Activated CD4-positive, CD25-positive, alpha-beta regulatory T cell treated with anti-CD3 and anti-CD28 coated beads, Interleukin-2, amount 50 U/mL, for 16 hours (primary cell): ENCODE data around the gene TAOK3.
"Not testable (repeated sequence)": the region's sequence is repeated elsewhere in the genome, so short reads cannot be mapped to it uniquely, and the experiment has no call there.

Experiments used
- DNase-seq: peaks from one replicate; pipeline ENCODE4 v3.0.0-alpha.2; 2020; ENCODE audit warnings: low read depth, low spot score

Gene TAOK3

GRCh38 chr12:118140825-118141224 is 231.9 kb downstream of the TAOK3 start:
- no peak for DNase-seq

GRCh38 chr12:118137148-118137678 is 235.5 kb downstream of the TAOK3 start:
- DNase-seq: no peak

DNA sequence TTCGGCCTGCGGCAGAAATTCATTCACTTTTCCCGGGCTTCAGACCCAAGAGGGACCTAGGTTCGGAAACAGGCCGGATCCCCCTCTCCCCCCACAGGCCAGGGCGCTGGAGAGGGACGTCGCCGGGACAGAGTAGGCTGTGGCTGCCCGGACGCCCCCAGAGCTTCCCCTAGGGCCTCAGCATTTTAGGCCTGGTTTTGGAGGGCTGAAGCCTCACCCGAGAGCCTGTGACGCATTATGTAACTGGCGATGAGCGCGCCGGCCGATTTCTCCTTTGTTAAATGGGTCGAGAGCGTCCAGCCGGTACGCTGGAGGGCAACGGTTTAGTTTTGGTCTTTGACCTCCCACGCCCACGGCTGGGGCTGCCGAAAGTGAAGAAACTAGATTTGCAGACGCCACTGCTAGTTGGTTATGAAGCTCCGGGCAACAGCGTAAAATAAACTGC is 236.1 kb downstream of the TAOK3 start:
- DNase-seq: no peak

- peak; percentile 85 for DNase-seq
These were observed 236.7 kb downstream of the TAOK3 start, which contains the start of gene PEBP1 for GRCh38 chr12:118135788-118136558. Gene PEBP1, plus strand, starts transcription at chr12:118136124. Its CDS starts 86 bp downstream, at chr12:118136210.

DNA sequence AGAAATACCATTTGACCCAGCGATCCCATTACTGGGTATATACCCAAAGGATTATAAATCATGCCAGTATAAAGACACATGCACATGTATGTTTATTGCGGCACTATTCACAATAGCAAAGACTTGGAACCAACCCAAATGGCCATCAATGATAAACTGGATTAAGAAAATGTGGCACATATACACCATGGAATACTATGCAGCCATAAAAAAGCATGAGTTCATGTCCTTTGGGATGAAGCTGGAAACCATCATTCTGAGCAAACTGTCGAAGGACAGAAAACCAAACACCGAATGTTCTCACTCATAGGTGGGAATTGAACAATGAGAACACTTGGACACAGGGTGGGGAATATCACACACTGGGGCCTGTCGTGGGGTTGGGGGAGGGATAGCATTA is 243.3 kb downstream of the TAOK3 start:
- DNase-seq: not testable (repeated sequence)

GRCh38 chr12:118127867-118128266 is 244.8 kb downstream of the TAOK3 start:
- DNase-seq: no peak

- DNase-seq: no peak
These were observed 246.5 kb downstream of the TAOK3 start for GRCh38 chr12:118126119-118126757.

DNA sequence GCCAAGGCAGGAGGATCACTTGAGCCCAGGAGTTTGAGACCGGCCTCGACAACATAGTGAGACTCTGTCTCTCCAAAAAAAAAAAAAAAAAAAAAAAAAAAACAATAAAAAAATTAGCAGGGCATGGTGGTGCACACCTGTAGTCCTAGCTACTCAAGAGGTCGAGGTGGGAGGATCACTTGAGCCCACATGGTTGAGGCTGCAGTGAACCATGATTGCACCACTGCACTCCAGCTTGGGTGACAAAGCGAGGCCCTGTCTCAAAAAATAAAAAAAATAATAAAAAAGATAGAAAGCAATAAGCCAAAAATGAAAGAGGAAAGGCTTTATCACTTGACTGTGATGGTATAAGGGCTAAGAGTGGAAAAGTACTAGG is 247.0 kb downstream of the TAOK3 start:
- DNase-seq: no peak

GRCh38 chr12:118124333-118124874 is 248.3 kb downstream of the TAOK3 start:
- no peak for DNase-seq

- DNase-seq: no peak
These were observed 250.4 kb downstream of the TAOK3 start for GRCh38 chr12:118122264-118122663.

- peak; percentile 23 for DNase-seq
These were observed 251.9 kb downstream of the TAOK3 start for GRCh38 chr12:118120579-118121363.

GRCh38 chr12:118119449-118119879 is 253.2 kb downstream of the TAOK3 start:
- no peak for DNase-seq

GRCh38 chr12:118109088-118109487 is 263.6 kb downstream of the TAOK3 start:
- DNase-seq: no peak

DNA sequence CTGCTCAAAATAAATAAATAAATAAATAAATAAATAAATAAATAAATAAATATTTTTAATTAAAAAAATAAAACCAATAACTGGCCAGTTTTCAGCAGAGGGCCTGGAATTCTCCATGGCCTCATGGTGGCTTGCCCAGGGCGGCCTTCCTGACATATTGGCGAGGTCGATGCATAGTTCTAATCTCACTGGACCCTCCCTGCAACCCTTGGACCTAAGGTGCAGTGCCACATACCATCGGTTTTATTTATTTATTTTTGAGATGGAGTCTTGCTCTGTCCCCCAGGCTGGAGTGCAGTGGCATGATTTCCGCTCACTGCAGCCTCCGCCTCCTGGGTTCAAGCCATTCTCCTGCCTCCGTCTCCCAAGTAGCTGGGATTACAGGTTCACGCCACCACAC is 265.0 kb downstream of the TAOK3 start:
- no peak for DNase-seq

- no peak for DNase-seq
These were observed 265.7 kb downstream of the TAOK3 start for GRCh38 chr12:118107011-118107410.

- no peak for DNase-seq
These were observed 268.9 kb downstream of the TAOK3 start, which contains the start of gene VSIG10 for GRCh38 chr12:118103601-118104382. Gene VSIG10, minus strand, starts transcription at chr12:118104011. Its CDS starts 340 bp downstream, at chr12:118103671.

- no peak for DNase-seq
These were observed 269.5 kb downstream of the TAOK3 start for GRCh38 chr12:118103201-118103600.

DNA sequence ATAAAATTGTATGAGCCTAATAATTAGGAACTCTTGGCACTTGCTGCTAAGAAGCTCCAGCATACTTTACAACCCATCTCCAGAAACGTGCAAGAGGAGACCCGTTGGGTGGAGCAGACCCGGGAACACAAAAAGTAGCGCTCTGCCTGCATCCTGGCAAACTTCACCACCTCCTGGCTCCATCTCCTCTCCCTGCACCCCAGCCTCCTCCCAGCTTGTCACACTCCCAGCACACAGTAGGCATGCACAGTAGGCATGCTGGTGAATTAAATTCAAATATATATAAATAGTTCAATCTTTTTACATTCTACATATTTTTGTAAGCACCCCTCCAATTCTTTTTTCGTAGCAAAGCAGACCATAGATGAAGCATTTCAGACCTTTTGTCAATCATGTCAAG is 270.1 kb downstream of the TAOK3 start:
- no peak for DNase-seq

DNA sequence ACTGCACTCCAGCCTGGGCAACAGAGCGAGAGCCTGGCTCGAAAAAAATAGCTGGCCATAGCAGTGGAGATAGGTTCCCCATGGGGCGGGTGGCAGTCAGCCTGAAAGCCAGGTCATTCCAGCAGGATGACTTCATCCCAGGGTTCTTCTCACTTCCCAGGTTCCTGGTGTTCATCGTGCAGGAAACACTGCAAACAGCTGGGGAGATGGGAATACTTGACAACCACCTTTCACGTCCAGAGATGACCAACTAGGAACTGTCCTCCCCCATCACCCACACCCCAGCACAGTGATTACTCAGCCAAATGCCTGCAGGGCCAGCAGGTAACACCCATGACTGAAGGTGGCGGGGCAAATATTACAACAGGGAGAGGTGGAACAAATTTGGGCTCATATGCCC is 270.6 kb downstream of the TAOK3 start:
- no peak for DNase-seq

DNA sequence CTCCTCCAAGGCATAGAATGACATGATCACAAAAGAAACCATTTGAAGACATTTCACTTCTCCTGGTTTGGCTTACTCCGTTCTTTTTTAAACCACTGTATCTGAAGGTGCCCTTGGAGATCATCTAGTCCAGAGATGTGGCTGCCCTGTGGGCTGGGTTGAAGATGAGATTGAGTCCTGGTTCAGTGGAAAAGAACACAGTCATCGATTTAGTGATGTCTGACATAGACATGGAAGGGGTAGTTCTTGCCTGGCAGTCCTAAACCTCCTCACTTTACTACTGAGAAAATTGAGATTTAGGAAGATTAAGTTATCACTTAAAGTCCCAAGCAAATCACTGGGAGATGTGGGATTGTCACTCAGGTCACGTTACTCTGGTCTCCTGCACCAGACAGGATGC is 271.7 kb downstream of the TAOK3 start:
- DNase-seq: no peak
